ENCODE data around the gene KCNJ9.

KCNJ9 gene

DNA sequence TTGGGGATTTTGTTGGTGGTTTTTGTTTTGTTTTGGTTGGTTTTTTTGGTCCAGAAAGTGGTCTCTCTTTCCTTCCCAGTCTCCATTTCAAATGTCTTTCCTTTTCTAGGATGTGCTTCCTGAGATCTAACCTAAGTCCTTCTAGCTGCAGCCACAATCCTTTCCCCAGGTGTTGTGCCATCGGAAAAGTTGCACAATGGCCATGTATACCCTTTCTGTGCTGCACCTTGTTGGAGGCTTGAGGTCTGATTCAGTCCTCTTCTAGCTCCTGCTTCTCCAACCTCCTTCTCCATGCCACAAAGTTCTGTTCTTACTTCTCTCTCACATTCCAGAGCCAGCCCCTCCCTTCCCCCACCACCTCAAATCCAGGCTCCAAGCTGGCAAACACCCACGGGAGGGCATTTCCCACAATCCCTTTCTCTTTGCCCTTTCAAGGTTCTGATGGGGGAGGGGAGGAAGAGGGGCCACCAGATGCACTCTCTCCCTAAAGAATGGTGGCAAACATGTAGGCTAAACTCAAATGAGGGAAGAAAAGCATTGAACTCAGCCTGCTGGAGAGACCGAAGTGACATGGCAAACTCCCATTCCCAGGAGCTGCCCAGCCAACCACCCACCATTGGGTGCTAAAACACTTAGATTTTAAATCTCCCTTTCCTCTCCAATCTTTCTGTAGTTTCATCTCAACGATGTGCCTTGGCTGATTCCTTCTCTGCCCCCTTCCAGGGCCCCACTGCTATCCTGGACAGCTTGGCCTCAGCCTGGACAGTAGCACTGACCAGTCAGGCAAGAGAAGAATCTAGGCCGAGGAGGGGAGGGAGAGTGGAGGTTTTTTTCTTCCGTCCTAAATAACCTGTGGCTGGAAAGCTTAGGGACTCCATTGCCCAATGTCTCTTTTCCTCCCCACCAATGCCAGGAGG lies 14.3 kb upstream of the KCNJ9 start:
- DNase-seq, result no peak

DNA sequence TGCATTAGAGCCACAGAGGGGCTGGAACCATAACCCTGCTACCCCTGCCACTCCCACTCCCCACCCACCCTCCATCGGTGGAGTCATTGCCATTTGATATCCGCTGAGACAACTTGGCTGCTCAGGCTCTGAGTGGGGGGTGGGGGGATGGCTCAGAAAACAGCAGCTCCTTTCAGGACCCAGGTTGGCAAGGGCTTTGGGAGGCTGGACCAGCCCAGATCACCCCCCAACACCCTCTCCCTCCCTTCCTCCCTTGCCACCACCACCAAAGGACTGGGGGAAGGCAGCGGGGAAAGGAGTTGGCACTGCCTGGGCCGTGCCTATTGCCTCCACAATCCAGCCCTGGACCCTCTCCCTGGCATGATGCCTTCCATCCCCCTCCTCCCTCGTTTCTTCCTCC lies 13.1 kb upstream of the KCNJ9 start:
- no peak for DNase-seq

DNA sequence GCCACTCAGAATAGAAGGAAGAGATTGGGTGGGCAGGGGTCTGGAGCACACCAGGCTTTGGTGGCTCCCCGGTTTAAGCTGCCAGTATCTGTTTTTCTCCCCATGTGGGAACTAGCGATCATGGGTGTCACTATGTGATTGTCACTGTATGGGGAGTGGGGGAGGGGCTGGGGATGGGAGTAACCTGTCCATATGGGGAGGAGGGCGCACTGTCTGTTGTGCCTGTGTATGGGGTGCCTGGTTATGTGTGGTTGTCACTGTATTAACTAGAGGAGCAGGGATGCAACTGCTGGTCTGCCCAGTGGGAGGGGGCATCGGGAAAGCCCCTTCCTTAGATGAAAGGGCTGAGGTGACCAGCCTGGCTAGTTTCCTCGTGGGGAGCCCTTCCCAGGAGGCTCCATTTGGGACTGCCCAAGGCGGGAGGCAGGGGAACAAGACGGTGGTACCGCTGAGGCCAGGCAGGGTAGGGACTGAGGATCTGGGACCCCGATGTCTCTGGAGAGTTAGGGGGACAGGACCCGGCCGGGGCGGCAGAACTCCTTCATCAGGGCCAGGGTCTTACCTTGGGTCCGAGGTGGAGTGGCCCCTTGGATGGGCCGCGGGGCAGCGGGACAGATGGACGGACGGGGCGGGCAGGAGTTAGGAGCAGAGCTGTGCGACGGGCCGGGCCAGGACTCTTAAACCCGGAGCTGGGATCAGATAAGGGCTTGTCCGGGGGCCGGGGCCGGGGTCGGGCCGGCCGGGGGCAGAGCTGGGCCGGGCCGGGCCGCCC lies 11.7 kb upstream of the KCNJ9 start, which contains the start of gene KCNJ10:
KCNJ10 (minus strand) TSS at position 701 of the 772 bp plus-strand sequence. CDS start 27,628 bp downstream, outside the sequence.
- DNase-seq, result no peak

DNA sequence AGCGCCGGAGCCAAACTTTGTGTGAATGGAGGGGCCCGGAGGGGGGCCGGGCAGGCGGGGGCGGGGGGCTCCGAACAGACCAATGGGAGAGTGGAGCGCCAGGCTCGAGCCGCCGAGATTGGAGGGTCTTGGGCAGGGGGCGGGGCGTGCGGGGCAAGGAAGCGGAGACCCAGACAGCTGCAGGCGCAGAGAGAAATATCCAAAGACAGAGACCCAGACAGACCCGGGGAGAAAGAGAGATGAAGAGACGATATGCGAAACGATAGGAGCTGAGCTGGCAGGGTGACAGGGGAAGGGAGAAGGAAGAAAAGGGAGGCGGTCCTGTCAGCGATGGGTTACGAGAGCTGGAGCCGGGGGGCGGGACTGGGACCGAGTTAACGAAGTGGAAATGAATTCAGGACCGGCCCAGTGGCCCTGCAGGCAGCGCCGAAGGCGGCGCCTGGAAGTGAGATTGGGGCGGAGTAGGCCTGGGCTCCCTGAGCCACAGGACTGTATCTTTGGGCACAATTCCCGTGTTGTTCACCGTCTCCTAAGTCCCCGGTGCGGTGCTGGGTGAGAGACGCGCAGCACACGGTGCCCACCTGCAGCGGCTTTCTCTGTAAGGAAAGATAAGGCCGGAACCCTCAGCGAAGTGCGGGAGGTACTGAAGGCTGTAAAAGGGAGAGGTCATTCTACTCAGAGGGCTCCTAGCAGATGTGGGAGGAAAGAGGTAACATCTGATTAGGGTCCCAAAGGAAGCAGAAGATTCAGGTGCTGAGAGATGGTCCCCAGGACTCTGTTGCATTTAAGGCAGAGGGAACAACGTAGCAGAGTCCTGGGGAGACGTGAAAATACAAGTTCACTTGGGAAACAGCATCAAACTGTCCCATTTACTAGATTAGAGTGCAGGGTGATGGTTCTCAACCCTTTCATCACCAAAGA lies 10.8 kb upstream of the KCNJ9 start:
- DNase-seq, result peak; percentile 56 to 64

DNA sequence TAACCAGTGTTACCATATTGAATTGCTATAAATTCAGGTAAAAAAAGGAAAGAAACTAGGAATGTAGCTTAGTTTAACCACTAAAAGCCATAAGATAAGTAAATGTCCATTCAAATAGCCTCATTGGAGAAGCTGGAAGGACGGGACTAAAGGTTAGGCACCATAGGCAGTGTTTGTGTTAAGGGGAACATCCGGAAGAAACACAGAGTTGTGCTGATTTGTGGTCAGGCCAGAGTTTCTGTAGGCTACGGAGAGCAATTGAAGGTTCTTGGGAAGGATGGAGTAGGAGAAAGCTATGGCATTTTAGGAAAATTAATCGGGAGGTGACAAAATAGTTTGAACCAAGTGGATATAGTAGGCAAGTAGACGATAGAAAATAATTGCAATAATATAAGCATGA lies 10.0 kb upstream of the KCNJ9 start:
- no peak for DNase-seq

DNA sequence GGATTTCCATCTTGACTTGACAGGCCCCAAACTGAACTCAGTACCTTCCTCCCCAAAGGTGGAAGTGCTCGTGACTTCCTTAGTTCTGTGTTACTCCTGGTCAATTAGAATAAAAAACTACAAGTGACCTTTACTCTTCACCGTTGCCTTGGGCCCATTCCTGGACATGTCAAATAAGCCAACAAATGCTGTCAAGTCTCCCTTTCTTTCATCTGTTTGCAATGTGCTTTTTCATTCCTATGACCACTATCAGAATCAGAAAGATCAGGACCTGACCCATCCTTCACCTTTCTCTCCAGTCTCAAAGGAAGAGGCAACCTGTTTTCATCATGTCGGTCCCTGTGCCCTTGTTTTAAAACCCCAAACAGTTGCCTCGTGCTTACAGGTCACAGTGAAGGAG lies 6.5 kb upstream of the KCNJ9 start:
- DNase-seq, result no peak

DNA sequence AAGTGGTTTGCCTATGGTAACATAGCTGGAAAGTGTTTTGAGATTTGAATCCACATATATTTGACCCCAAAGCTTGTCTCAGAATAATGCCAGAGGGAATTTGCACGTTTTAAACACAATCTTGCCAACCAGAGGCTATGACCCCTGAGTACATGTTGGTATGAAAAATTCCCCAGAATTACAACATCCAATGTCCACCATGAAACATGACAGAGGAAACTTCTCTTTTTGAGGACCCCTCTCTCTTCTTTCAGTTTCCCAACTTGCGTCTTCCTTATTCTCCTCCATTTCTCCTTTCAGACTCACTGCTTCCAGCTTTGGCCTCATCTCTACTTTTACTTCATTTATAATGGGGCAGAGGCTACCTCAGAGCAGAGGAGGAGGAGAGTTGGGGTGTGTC lies 5.5 kb upstream of the KCNJ9 start:
- DNase-seq, result no peak

DNA sequence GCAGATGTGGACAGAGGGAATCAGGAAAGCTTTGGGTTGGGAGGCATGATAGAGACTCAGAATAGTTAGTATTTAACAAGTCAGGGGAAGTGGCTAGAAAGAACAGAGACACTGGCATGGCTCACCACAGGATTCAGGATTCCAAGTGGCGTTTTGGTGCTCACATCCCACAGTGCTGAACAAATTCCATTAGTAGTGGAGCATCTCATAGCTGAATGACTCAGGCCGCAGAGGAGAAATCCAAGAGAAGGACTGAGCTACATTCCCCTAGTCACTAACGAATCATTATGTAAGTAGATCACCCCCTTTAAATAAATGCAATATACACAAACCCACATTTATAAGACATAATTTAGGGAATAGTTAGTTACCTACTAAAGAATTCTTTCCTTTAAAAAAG lies 5.0 kb upstream of the KCNJ9 start:
- DNase-seq, result no peak

DNA sequence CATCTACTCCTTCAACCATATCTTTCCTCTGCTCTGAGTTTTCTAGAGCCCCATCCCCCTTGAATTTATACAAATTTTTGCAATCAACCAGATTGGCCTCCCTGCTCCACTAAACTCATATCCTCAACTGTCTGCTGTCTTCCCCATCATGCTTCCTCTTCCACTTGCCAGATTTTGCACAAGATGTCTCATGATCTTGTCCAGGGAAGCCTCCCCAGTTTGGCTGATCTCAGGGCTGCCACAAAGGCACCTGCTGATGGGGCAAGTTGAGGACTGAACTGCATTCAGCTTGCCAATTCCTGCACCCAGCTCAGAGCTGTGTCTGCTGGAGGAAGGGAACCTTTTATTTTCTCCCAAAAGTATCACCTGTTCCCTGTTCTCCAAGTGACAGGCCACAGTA lies 3.9 kb upstream of the KCNJ9 start:
- no peak for DNase-seq

DNA sequence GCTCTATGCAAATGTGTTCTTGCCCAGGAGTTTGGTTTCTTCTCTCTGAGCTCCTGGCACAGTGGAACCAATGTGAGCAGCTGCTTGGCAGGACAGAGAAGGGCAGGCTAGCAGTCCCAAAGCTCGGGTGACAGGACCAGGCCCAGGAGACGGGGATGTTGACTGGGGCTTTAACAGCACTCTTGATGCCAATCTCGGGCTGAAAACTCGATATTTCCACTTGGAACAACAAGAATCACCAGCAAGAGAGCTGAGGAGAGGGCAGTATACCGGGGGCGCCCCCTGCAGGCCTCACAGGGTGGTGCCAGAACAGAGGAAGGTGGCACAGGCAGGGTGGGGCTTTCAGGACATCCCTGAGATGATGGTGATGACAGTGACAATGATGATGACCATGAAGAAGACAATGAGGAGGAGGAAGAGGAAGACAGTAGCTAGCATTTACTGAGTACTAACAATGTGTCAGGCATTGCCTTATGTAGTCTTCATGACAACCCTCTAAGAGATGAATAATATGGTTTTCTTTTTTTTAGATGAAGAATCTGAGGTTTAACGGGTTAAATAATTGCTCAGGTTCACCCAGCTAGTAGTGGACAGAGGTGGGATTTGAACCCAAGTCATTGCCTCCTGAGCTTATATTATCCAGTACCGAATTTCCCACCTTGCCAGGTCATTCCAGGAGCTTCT lies 2.7 kb upstream of the KCNJ9 start:
- DNase-seq, result peak in 1 of 2 experiments; percentile 14

DNA sequence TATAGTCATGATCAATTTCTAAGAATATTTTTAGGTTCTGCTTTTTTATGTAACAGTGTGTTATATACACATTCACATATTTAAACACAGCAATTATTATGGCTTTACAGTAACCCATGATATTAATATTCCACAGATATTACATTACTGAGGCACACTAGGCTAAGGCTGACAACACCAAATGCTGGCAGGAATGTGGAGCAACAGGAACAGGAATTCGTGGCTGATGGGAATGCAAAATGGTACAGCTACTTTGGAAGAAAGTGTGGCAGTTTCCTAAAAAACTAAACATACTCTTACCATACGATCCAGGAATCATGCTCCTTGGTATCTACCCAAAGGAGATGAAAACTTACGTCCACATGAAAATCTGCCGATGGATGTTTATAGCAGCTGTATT lies 1.9 kb upstream of the KCNJ9 start:
- no peak for DNase-seq

DNA sequence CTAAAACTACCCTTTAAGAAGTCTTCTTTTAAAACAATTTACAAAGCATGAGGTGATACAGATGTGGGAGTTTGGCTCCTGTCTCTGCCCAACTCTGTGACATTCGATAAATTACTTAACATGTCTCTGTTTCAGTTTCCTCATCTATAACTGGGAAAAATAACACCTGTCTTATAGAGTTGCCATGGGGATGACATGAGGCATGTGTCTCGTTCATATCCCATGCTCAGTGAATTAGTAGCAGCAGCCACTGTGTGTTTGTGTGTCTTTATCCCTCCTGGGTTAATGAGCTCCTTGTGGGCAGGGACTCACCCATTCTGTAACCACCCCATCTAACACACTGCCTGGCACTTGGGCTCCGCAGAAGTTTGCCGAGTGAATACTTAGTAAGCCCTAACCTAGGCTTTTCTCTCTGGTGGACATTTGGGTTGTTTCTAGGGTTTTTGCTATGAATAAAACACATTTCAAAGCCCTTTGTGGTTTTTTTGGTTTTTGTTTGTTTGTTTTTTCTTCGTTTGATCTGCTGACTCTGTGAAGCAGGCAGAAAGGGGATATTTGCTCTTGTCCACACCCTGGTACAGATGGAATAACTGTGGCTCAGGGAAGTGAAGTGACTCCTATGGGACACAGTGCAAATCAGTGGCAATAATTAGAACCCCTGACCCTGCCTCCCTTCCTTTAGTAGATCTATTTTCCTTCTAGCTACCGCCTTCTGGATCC lies 797 bp upstream of the KCNJ9 start:
- DNase-seq, result no peak

DNA sequence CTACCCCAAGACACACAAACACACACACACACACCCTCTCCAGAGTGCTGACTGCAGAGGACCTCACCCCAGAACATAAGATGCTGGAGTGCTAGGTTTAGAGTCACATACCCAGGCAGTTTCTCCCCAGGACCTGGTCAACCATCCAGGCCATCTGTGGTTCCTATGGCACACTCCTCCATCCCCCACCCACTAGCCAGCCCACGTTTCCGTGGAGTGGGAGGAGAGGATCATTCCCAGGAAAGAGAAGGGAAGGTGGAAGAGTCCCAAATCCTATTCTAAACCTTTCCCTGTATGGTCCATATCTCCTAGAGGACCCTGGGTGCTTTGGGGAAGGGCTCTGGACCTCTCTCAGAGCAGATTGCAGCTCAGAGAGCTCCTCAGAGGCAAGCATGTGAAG lies 1.1 kb downstream of the KCNJ9 start:
- no peak for DNase-seq

DNA sequence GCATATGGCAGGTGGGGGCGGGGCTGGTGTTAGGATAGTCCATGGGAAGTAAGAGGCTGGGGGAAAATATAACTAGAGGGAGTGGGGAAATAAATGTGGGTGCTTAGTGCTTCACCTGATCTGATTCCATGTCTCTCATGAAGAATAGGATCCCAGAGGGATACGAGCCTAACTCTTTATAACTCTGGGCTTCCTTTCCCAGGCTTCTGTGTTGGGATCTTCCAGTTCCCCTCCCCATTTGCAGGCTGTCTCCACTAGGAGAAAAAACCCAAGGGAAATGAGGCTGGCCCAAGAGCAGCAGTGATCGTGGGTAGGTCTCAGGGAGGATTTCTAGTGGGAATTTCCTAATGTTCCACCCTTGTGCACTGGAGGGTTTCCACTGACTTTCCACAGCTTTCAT lies 1.6 kb downstream of the KCNJ9 start:
- DNase-seq, result no peak

DNA sequence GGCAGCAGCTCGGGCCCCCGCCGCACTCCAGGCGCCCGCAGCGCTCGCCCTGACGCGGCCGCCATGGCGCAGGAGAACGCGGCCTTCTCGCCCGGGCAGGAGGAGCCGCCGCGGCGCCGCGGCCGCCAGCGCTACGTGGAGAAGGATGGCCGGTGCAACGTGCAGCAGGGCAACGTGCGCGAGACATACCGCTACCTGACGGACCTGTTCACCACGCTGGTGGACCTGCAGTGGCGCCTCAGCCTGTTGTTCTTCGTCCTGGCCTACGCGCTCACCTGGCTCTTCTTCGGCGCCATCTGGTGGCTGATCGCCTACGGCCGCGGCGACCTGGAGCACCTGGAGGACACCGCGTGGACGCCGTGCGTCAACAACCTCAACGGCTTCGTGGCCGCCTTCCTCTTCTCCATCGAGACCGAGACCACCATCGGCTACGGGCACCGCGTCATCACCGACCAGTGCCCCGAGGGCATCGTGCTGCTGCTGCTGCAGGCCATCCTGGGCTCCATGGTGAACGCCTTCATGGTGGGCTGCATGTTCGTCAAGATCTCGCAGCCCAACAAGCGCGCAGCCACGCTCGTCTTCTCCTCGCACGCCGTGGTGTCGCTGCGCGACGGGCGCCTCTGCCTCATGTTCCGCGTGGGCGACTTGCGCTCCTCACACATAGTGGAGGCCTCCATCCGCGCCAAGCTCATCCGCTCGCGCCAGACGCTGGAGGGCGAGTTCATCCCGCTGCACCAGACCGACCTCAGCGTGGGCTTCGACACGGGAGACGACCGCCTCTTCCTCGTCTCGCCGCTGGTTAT lies 2.8 kb downstream of the KCNJ9 start:
- DNase-seq, result peak in 1 of 2 experiments; percentile 59

DNA sequence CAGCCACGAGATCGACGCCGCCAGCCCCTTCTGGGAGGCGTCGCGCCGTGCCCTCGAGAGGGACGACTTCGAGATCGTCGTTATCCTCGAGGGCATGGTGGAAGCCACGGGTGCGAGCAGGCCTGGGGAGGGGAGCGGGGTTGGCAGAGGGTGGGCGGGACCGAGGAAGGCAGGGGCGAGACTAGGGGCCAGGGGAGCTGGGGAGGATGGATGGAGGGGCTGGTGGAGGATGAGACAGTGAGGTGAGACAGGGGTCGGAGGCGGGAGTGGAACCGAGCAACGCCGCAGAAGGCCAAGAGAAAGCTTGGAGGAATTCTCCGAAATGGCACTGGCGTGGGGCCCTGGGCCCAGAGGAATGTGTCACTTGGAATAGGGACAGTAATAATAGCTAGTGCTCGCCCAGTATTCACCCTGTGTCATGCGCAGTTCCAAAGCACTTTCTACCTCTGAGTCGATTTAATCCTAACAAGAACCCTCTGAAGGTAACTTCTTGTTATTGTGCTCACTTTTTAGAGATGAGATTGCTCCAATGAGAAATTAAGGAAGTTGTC lies 3.5 kb downstream of the KCNJ9 start:
- DNase-seq, result no peak

DNA sequence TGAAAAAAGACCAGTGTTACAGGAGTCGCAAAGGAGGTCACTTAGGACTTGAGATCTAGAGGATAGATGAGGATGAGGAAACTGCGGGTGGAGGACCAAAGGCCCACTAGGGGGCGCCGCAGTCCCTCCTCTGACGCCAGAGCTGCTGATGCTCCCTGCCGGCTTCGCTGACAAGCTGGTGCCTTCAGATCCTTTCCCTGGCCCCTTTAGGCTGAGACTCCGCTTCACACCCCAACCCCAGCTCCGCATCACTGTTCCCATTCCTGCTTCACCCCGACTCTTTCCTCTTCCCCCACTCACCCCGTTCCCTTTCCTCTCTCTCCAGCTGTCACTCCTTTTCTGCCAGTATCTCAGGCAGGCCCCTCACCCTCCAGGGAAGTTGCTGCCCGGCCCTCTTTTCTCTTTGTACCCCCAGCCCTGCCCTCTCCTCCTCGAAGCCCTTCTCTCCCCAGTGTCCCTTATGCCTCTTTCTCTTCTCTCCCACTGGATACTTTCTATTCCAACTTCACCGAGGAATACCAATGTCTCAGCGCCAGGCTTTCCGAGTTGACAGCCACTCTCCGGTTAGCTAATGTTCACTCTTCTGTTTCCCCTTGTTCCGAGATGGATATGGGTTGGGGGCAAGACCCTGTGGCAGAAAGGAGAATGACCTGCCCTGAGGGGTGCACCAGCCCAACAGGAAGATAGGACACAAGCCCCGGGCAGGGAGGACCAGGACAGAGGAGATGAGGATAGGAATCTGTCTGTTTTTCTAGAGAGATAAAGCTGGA lies 4.5 kb downstream of the KCNJ9 start:
- peak; percentile 49 to 75 for DNase-seq

DNA sequence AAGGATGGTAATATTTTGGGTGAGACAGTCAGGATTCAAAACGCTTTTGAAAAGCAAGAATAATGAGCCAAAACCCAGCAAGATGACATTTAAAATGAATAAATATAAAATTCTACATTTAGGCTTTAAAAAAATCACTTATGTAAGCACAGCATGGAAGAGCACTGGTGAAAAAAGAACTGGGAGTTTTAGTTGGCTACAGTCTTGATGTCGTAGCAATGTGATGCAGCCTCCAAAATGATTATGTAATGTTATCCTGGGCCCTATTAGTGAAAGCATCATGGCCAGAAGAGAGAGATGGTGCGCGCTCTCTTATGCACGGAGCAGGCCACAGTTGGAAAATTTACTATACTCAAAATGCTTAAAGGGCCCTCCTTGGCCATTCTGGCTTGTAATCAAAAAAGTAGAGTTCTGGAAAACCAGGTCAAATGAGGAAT lies 5.1 kb downstream of the KCNJ9 start:
- DNase-seq, result no peak

DNA sequence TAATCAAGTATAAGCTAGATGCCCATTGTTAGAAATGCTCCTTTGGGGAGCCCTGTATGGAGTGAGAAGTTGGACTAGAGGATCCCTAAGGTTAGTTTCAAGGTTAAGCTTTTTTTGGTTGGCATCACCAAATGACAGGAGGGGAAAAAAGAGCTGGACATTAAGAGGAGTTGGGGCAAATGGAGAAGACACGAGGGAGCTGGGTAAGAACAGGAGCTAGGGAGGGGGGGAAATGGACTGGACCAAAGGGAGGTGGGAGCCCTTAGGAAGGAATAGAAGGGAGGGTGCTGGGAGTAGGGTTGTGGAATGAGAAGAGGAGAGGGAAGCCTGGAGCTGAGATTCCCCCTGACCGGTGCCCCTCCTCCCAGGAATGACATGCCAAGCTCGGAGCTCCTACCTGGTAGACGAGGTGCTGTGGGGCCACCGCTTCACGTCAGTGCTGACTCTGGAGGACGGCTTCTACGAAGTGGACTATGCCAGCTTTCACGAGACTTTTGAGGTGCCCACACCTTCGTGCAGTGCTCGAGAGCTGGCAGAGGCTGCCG lies 5.9 kb downstream of the KCNJ9 start:
- no peak for DNase-seq
